ENCODE measurements around the gene DHX38. TPM values are rescaled to one million over a fixed set of nuclear protein-coding genes. Genes with fewer than 3 reads are reported as not detected.

DHX38 gene
- total RNA-seq, 4 donors from 2014 or later: 27.6 to 54.4 (median 43.4) TPM

DNA sequence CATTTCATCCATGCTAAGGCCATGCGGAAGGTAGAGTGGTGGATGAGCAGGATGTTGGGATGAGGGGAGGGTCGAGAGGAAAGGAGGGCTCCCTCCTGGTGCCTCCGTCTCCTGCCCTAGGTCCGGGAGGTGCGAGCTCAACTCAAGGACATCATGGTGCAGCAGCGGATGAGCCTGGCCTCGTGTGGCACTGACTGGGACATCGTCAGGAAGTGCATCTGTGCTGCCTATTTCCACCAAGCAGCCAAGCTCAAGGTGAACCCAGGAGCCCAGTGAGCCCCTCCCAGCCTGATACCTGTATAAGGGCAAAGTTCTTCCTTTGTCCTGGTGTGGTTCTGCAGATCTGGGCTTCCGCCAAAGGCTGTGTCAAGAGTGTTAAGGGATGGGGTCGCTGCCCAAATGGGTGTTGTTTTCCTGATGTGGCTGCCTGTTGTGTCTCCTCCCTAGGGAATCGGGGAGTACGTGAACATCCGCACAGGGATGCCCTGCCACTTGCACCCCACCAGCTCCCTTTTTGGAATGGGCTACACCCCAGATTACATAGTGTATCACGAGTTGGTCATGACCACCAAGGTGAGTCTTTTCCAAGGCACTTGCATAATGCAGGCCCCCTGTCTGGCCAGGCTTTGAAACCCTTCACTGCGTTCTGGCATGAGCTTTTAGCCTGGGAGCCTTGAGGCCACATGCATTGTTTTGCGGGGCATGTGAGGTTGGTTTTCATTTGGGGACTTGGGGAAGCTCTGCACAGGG is 14.9 kb downstream of the DHX38 start:
- H3K36me3 ChIP-seq: peaks cover 68 to 98% (median 87%) of the 10 kb centered on the region in 3 donors
- H3K27me3 ChIP-seq: no peaks in the 10 kb centered on the region
- no peak for DNase-seq
- TF ChIP-seq POLR2A (IDR thresholded peaks at IDR 0.05): no peak
- TF ChIP-seq, protein P1, sequence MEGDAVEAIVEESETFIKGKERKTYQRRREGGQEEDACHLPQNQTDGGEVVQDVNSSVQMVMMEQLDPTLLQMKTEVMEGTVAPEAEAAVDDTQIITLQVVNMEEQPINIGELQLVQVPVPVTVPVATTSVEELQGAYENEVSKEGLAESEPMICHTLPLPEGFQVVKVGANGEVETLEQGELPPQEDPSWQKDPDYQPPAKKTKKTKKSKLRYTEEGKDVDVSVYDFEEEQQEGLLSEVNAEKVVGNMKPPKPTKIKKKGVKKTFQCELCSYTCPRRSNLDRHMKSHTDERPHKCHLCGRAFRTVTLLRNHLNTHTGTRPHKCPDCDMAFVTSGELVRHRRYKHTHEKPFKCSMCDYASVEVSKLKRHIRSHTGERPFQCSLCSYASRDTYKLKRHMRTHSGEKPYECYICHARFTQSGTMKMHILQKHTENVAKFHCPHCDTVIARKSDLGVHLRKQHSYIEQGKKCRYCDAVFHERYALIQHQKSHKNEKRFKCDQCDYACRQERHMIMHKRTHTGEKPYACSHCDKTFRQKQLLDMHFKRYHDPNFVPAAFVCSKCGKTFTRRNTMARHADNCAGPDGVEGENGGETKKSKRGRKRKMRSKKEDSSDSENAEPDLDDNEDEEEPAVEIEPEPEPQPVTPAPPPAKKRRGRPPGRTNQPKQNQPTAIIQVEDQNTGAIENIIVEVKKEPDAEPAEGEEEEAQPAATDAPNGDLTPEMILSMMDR (IDR thresholded peaks at IDR 0.05): no peak
- intact Hi-C loops (cut with DNase I): no loop called here
- no peak overlapping the region for H3K27ac ChIP-seq
- H3K4me1 ChIP-seq: peaks cover 0 to 8% (median 0%) of the 10 kb centered on the region in 3 donors
- 86 to 96% methylated on average over 9 to 13 of the region's 16 CpGs for WGBS, 2 donors
- H3K4me3 ChIP-seq: no peak overlapping the region
- H3K9me3 ChIP-seq: no peaks in the 10 kb centered on the region

DNA sequence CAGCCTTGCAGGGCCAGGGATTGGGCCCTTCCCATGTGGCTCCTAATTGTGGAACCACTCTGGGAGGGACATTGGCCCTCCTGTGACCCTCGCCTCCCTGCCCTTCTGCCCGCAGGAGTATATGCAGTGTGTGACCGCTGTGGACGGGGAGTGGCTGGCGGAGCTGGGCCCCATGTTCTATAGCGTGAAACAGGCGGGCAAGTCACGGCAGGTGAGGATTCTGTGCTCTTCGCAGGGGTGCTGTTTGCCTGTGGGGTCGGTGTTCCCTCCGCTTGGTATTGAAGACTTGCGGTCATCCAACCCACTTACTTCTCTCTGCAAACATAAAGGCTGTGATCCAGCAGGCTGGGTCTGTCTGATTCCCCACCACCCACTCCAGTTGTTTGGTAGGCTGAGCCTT is 15.7 kb downstream of the DHX38 start:
- no peaks in the 10 kb centered on the region for H3K9me3 ChIP-seq
- 87 to 91% methylated on average over 11 to 12 of the region's 12 CpGs for WGBS, 2 donors
- H3K36me3 ChIP-seq: peaks cover 60 to 92% (median 80%) of the 10 kb centered on the region in 3 donors
- H3K4me1 ChIP-seq: peaks cover 0 to 9% (median 0%) of the 10 kb centered on the region in 3 donors
- H3K4me3 ChIP-seq: no peak overlapping the region
- no peaks in the 10 kb centered on the region for H3K27me3 ChIP-seq
- no peak for DNase-seq
- H3K27ac ChIP-seq: no peak overlapping the region
- TF ChIP-seq, protein P1 (IDR thresholded peaks at IDR 0.05): no peak
- TF ChIP-seq POLR2A (IDR thresholded peaks at IDR 0.05): no peak
- intact Hi-C loops (cut with DNase I): no loop called here

DNA sequence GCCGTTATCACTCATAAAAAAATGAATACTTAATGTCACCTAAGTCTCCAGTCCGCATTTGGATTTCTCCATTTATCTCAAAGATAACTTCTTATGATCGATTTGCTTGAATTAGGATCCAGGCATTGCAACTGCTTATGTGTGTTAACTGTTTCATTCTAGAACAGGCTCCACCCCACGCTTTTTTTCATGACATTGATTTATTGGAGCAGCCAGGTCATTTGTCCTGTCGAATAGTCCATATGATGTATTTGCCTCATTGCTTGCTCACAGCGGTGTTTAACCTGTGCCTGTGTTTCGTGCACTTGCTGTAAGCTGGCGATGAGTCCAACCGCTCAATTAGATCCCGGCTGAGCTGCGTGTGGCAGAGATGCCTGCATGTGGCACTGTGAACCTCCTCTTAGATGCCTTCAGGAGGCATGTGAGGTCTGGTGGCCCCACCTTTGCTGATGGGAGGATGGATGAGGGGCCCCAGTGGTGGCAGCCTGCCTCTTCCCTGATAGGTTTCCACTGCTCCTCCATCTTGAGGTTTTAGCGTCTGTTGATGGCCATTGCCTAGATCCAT is 16.4 kb downstream of the DHX38 start:
- H3K9me3 ChIP-seq: no peaks in the 10 kb centered on the region
- H3K4me3 ChIP-seq: no peak overlapping the region
- intact Hi-C loops (cut with DNase I): no loop called here
- 92 to 95% methylated on average over 11 to 12 of the region's 12 CpGs for WGBS, 2 donors
- TF ChIP-seq, protein P1 (IDR thresholded peaks at IDR 0.05): no peak
- TF ChIP-seq POLR2A (IDR thresholded peaks at IDR 0.05): no peak
- peaks cover 0 to 9% (median 0%) of the 10 kb centered on the region in 3 donors for H3K4me1 ChIP-seq
- DNase-seq: no peak
- peaks cover 54 to 84% (median 72%) of the 10 kb centered on the region in 3 donors for H3K36me3 ChIP-seq
- H3K27me3 ChIP-seq: no peaks in the 10 kb centered on the region
- no peak overlapping the region for H3K27ac ChIP-seq

DNA sequence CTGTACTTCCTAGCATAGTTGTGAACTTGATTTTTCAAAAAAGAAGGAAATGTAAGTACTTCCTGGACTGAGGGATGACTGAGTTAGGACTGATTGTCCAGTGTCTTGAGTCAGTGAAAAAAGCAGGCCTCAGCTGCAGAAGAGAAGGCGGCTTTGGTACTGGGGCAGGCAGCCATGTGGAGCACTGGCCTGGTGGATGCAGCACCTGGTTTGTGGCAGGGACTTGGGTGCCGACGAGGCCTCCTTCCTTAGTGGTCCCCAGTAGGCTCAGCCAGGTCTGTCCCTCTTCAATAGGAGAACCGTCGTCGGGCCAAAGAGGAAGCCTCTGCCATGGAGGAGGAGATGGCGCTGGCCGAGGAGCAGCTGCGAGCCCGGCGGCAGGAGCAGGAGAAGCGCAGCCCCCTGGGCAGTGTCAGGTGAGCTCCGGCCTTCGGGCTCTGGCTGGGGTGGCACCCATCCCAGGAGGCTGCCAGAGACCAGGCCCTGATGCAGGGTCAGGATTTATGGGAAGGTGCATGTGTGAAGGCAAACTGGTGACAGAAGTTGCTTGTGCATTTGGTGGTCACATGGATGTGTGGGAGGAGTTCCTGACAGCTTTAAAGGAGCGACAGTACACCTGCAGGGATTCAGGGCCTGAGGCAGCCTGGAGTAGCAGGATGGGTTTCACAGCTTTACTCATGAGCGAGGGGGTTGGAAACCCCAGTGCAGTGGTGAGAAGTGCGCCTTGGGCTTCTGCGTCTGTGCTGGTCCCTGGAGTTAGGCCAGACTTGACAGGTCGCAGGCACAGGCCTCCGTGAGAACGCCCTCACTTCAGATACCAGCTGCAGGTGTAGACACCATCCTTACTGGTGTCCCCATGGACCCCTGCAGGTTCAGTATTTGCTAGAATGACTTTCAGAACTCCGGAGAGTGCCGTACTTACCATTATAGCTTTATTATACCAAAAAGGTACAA is 17.3 kb downstream of the DHX38 start:
- TF ChIP-seq POLR2A (IDR thresholded peaks at IDR 0.05): no peak
- TF ChIP-seq, protein P1 (IDR thresholded peaks at IDR 0.05): no peak
- peaks cover 45 to 75% (median 63%) of the 10 kb centered on the region in 3 donors for H3K36me3 ChIP-seq
- H3K4me1 ChIP-seq: peaks cover 0 to 9% (median 0%) of the 10 kb centered on the region in 3 donors
- no peak overlapping the region for H3K27ac ChIP-seq
- H3K4me3 ChIP-seq: no peak overlapping the region
- H3K27me3 ChIP-seq: no peaks in the 10 kb centered on the region
- DNase-seq: no peak
- intact Hi-C loops (cut with DNase I): no loop called here
- 94 to 98% methylated on average over 12 to 18 of the region's 23 CpGs for WGBS, 2 donors
- no peaks in the 10 kb centered on the region for H3K9me3 ChIP-seq
